LoVo (cell line): ENCODE results near the gene MAST2.
"Not testable (repeated sequence)": the region's sequence is repeated elsewhere in the genome, so short reads cannot be mapped to it uniquely, and the experiment has no call there.

Experiments
- DNase-seq: peaks from one replicate; pipeline ENCODE4 v3.0.0-alpha.2; 2016; ENCODE audit warnings: low spot score

Gene MAST2

DNA sequence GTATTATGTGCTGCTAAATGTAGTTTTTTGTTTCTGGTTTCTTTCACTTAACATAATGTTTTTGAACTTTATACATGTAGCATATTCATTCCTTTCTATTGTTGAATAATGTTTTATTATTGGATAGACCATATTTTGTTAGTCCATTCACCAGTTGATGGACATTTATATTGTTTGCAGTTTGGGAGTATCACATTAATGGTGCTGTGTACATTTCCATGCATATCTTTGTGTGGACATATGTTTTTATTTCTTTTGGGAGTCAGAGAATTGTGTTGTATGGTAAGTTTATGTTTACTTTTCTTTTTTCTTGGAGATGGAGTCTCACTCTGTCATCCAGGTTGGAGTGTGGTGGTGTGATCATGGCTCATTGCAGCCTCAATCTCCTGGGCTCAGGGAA is 134.6 kb downstream of the MAST2 start:
- no peak for DNase-seq

DNA sequence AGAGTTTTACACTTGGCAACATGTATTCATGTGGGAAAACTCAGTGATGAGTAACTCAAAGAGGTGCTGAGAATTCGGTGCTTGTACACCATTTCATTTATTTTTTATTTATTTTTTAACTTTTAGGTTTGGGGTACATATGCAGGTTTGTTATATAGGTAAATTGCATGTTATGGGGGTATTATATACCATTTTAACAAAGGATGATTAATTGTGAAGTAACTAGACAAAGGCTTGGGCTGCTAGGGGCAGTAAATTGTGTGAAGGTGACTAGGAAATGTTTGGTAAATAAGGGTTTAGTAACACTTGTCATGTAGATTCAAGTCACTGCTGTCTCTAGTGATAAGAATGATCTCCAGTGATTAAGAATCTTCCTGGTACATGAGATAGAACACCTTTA is 139.0 kb downstream of the MAST2 start:
- no peak for DNase-seq

DNA sequence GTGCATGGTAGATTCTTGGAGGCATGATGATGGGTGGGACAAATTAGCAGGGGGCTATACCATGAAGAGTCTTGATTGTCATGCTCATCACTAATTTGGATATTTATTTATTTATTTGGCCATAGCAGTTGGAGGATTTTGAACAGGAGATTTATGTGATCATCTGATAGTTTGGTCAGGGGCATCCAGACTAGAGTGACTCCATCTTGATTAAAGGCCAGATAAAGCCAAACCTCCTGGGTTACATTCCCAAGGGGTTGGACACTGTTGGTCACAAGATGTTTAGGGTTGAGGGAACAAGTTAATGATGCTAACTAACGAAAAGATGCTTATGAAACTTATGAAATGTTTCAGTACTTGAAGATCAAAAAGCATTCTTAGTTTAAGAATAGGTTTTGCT is 139.8 kb downstream of the MAST2 start:
- DNase-seq = no peak

GRCh38 chr1:45945426-45945825 is 142.0 kb downstream of the MAST2 start:
- no peak for DNase-seq

DNA sequence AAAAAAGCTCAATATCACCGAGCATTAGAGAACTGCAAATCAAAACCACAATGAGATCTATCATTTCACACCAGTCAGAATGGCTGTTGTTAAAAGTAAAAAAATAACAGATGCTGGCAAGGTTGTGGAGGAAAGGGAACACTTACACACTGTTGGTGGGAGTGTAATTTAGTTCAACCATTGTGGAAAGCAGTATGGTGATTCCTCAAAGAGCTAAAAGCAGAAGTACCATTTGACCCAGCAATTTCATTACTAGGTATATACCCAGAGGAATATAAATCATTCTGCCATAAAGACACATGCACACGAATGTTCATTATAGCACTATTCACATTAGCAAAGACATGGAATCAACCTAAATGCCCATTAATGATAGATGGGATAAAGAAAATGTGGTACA is 146.1 kb downstream of the MAST2 start:
- DNase-seq = not testable (repeated sequence)

DNA sequence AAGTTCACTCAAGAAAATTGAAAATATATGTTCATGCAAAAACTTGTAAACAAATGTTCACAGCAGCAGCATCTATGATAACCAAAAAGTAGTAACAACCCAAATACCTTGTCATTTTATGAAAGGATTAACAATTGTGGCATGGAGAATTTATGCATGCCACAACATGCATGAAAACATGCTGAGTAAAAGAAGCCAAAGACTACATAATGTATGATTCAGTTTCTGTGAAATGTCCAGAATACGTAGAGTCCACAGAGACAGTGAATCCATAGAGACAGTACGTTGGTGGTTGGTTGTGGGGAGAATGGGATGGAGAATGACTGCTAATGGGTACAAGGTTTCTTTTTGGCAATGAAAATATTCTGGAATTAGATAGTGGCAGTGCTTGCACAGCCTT is 148.7 kb downstream of the MAST2 start:
- no peak for DNase-seq

GRCh38 chr1:45953934-45954847 is 150.8 kb downstream of the MAST2 start:
- DNase-seq = peak; percentile 63

DNA sequence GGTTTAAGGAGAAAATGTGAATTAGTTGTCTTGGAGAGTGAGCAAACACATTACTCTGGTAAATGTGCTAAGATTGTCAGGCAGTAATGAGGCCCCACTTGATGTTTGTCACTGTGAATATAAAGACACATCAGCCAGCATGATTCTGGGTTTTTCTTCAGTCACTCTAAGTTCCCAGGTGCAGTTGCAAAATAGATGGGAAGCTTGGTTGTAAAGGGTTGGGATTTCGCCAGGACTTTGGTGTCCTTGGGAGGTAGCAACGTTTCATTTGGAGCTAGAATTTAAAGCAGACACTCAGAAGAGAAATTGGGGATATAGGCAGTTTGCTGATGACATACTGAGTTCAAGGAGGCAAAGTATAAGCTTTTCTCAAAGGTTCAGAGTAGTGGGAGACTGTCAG is 154.3 kb downstream of the MAST2 start:
- no peak for DNase-seq

DNA sequence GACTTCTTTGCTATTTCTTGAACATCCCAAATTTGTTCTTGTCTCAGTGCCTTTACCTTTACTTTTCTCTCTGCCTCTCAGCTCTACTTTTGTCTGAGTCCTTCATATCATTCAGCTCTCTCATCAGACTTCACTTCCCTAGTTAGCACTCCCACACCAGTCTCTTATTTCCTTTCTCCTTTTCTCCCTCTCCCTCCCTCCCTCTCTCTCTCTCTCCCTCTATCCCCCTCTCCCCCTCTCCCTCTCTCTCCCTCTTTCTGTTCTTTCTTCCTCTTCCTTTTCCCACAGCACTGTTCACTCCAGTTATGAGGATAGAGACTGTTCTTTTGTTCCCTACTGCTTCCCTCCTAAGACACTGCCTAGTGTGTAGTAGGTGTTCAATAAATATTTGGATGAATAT is 154.9 kb downstream of the MAST2 start:
- no peak for DNase-seq

- no peak for DNase-seq
Measured at GRCh38 chr1:45960930-45961715, 157.7 kb downstream of the MAST2 start.

- not testable (repeated sequence) for DNase-seq
Measured at GRCh38 chr1:45961936-45962335, 158.5 kb downstream of the MAST2 start.

DNA sequence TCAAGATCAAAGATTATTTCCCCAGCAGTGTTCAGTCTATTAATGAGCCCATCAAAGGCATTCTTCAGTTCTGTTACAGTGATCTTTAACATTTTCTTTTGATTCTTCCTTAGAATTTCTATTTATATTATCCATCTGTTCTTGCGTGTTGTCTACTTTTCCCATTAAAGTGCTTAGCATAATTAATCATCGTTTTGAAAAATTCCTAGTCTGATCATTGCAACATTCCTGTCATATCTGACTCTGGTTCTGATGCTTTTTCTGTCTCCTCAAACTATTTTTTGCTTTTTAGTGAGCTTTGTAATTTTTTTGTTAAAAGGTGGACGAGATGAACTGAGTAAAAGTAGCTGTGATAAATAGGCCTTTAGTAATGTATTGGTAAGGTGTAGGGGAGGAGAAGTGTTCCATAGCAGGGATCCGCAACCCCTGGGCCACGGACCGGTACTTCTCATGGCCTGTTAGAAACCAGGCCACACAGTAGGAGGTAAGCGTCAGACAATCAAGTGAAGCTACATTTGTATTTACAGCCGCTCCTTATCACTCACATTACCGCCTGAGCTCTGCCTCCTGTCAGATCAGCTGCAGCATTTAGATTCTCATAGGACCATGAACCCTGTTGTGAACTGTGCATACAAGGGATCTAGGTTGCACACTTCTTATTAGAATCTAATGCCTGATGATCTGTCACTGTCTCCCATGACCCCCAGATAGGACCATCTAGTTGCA is 165.7 kb downstream of the MAST2 start:
- DNase-seq = no peak

DNA sequence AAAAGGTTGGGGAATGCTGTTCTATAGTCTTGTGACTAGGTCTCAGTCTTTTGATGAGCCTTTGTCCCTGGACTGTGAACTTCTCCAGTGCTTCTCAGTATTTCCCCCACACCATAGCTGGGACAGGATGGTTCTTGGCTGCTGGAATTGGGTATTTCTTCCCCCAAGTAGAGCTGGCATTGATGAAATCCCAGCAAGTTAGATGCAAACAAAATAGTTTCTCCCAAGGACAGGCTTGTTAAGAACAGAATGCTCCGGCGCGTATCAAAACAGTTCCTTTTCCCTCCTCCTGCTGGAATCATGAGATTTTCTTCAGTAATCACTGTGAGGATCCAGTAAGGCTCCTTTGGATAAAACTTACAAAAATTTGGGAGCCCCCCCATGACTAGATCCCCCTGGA is 166.5 kb downstream of the MAST2 start:
- DNase-seq = no peak

- DNase-seq = no peak
Measured at GRCh38 chr1:45971335-45971734, 167.9 kb downstream of the MAST2 start.

DNA sequence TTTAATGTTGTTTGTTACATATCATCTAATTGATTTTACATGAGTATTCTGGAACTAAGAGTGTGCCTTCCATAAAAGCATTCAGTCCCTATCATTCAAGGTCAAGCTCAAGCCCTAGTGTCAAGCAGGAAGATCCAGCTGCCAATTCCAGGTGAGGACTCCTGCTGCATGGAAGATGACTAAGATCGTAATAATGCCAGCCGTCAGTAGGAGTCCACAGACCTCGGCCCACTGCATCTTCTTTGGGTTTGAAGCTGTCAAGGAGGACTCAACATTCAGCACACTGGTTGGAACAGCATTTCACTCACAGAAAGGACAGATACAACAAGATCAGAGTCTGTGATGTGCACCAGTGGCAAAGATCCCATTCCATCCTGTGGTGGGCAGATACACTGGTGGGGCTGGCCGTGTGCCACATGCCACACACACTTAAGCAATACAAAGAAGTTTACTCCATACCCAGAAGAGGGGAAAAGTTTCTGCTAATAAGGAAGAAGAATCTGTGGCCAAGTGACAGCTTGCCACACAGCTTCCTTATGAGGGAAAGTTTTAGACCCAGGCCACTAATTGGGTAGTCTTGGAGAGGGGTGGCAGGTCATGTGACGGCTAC is 168.6 kb downstream of the MAST2 start:
- DNase-seq = peak; percentile 29

GRCh38 chr1:45972621-45973020 is 169.2 kb downstream of the MAST2 start:
- peak; percentile 44 for DNase-seq

DNA sequence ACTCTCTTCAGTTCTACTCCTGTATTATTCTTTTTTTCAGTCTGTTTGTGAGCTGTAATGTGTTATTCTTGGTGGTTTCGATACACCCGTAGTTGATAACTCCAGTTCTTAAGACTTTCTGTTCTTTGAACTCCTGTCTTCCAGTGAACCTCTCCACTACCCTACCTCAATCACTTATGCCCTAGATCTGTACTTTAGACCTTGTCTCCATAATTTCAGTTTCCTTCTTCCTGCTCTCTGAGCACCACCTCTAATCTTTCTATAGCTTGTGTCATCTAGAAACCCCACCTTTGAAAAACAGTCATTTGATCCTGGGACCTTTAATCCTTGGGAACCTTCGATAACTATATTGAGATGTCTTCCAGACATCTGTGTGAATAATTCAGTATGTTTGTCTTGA is 169.7 kb downstream of the MAST2 start:
- peak; percentile 76 for DNase-seq

- peak; percentile 54 for DNase-seq
Measured at GRCh38 chr1:45974541-45975269, 171.3 kb downstream of the MAST2 start.

DNA sequence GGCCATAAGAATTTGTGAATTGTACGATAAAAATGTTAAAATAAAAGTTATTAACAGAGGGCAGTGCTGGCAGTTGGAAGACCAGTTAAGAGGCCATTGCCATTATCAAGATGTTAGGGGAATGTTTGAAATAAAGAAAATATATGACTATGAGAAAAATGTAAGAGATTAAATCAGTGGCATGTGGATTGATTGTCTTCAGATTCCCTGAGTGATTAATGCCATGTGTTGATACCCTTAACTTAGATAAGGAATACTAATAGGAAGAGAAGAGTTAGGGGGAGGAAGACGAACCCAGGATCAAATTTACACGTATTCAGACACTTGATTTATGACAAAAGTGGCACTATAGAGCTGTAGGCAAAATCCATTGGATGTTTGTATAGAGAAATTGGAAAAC is 173.2 kb downstream of the MAST2 start:
- DNase-seq = no peak

GRCh38 chr1:45979074-45979777 is 175.8 kb downstream of the MAST2 start:
- DNase-seq = peak; percentile 84

DNA sequence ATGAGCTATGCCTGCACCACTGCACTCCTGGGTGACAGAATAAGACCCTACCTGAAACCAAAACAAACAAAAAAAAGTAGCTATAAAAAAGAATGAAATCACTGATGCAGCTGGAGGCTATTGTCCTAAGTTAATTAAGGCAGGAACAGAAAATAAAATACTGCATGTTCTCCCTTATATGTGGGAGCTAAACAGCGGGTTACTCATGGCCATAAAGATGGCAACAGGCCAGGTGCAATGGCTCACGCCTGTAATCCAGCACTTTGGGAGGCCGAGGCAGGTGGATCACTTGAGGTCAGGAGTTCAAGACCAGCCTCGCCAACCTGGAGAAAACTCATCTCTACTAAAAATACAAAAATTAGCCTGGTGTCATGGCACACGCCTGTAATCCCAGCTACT is 176.4 kb downstream of the MAST2 start:
- DNase-seq = peak; percentile 12
